ENCODE measurements around the gene PGBD5. TPM values are rescaled to one million over a fixed set of nuclear protein-coding genes. Genes with fewer than 3 reads are reported as not detected.
A peak's percentile ranks its signal among the peaks of the same experiment; 100 is the strongest.

Gene PGBD5
- total RNA-seq, 8 experiments from 2014 or later = 0.66 to 28.8 (median 12.3) TPM

DNA sequence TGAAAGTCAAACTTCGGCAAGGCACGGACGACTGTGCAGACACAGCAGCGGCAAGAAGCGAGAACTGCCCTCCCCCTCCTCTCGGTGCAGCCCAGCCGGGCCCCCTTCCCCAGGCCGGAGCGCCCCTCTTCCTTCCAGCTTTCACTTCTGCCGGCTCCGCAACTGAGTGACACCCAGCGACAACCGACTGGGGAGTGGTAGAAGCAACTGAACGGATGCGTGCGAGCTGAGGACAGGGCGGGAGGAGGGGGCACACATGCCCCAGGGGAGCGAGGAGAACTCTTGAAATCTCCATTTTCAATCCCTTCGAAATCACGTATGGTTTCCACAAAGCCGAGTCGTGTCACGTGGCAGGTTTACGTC lies 146.6 kb downstream of the PGBD5 start:
- WGBS, 10 experiments = 93 to 100% (median 100%) methylated on average over 2 to 19 of the region's 24 CpGs; no CpG with 5 or more reads in 6 of the 10 experiments
- no peak for ATAC-seq (replicated peaks in 6 of 8)

DNA sequence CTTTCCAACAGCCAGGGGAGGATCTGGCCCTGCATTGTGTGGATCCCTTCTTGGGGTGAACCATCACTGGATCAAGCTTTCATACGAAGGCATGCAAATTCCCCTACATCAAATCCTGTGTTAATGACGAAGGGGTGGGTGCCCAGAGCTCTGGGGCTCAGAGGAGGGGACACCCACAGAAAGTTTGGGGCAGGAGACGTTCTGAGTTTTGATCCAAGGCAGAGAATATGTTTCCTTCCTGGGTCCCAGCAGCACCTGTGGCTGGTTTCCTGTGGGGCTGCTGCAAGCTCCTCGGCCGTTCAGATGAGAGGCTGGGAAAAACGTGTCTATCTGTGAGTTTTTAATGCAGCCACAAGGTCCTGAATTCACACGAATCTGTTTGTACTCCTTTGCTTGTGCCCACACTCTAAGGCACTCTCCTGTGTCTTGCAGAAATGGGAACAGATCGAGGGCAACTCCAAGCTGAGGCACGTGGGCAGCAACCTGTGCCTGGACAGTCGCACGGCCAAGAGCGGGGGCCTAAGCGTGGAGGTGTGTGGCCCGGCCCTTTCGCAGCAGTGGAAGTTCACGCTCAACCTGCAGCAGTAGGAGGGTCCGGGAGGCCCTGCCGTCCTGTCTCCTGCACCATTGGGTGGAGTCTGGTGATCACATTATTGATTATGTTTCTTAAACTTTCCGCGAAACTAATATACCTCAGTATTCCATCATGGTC lies 147.1 kb downstream of the PGBD5 start:
- ATAC-seq (replicated peaks in 6 of 8) = no peak
- no peak overlapping the region for H3K4me3 ChIP-seq
- 80 to 100% (median 89%) methylated on average over 1 to 14 of the region's 20 CpGs; no CpG with 5 or more reads in 2 of the 10 experiments for WGBS, 10 experiments
- in situ Hi-C loops (cut with MboI; ENCODE audit: low pct_unique_long_range_greater_than_20kb in 2 of 9, low sequenced_read_pairs in 9 of 9, unreplicated experiment in 9 of 9) = no loop called here
- no peak overlapping the region for H3K27ac ChIP-seq
- H3K4me1 ChIP-seq (replicated peaks in 1 of 2) = peaks cover 12 to 14% of the 10 kb centered on the region in 2 donors

More for the DNA sequence above, 146.6 kb downstream of the PGBD5 start:
- peaks cover 12 to 14% of the 10 kb centered on the region in 2 donors for H3K4me1 ChIP-seq (replicated peaks in 1 of 2)
- H3K27ac ChIP-seq = no peak overlapping the region
- in situ Hi-C loops (cut with MboI; ENCODE audit: low pct_unique_long_range_greater_than_20kb in 2 of 9, low sequenced_read_pairs in 9 of 9, unreplicated experiment in 9 of 9) = no loop called here
- H3K4me3 ChIP-seq = no peak overlapping the region

DNA sequence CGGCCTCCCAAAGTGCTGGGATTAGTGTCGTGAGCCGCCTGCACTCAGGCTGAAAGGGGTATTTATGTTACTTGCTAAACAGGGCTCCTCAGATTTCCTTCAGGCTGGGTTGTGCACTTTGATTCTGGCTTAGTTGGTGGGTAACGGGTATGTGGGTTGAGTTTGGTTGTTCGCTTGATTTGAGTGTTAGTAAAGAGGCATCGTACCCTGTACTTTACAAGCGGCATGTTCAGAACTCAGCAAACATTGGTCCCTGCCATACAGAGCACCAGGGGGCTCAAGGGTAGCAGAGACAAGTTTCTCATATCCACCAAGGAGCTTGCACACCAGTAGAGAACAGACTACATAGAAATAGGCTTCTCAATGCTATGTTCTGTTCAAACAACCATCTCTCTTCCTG lies 147.8 kb downstream of the PGBD5 start:
- in situ Hi-C loops (cut with MboI; ENCODE audit: low pct_unique_long_range_greater_than_20kb in 2 of 9, low sequenced_read_pairs in 9 of 9, unreplicated experiment in 9 of 9) = no loop called here
- Histone ChIP-seq H3K4me1 (replicated peaks in 1 of 2) (peaks cover 12 to 14% of the 10 kb centered on the region in 2 donors), H3K4me3 (no peak overlapping the region), H3K27ac (no peak overlapping the region)
- ATAC-seq (replicated peaks in 6 of 8) = no peak
- 88 to 100% (median 95%) methylated on average over 3 to 6 of the region's 7 CpGs; no CpG with 5 or more reads in 4 of the 10 experiments for WGBS, 10 experiments

DNA sequence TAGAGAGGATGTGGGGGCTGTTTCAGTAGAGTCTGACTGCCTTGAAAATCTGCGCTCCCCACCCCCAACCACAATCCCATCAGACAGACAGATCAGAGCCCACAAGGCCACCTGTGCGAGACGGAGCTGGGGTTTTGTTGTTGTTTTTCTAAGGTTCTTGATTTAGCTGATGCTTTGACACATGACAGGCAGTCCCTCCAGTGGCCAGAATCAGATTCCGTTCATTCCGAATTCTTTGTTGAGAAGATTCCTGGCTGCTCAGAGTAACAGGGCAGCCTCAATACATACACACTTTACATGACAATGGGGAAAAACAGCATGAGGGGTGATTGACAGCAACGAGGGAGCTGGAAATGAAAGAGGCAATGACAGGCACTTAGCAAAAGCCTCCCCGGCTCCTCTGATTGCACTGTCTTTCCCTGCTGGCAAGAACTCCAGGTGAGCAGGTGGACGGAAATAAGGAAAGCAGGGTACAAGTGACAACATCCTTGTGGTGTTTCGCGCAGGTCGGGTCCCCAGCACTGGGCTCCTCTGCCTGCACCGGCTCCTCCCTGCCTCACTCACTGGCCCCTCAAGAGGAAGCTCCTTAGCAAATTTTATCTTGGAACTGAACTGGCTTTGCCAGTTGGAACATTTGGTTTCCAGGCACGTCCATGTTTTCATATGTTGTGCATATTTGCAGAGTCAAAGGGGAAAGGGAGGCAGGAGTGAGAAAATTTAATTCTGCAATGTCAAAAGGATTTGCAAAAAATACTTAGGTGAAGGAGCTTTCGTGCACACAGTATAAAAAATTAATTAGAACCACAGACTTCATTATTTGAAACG lies 148.7 kb downstream of the PGBD5 start:
- ATAC-seq (replicated peaks in 6 of 8) = peak in 5 of 8 experiments; percentile 71 to 90 (median 85)
- in situ Hi-C loops (cut with MboI; ENCODE audit: low pct_unique_long_range_greater_than_20kb in 2 of 9, low sequenced_read_pairs in 9 of 9, unreplicated experiment in 9 of 9) = no loop called here
- WGBS, 10 experiments = 26 to 91% (median 44%) methylated on average over 1 to 15 of the region's 15 CpGs
- Histone ChIP-seq H3K4me1 (replicated peaks in 1 of 2) (peaks cover 12 to 14% of the 10 kb centered on the region in 2 donors), H3K27ac (no peak overlapping the region), H3K4me3 (no peak overlapping the region)

- Histone ChIP-seq H3K4me1 (replicated peaks in 1 of 2) (peaks cover 12 to 14% of the 10 kb centered on the region in 2 donors), H3K4me3 (no peak overlapping the region), H3K27ac (no peak overlapping the region)
- WGBS, 10 experiments = 85 to 100% (median 95%) methylated on average over 1 to 5 of the region's 5 CpGs; no CpG with 5 or more reads in 4 of the 10 experiments
- no peak for ATAC-seq (replicated peaks in 6 of 8)
- in situ Hi-C loops (cut with MboI; ENCODE audit: low pct_unique_long_range_greater_than_20kb in 2 of 9, low sequenced_read_pairs in 9 of 9, unreplicated experiment in 9 of 9) = no loop called here
These were observed 149.7 kb downstream of the PGBD5 start for GRCh38 chr1:230276401-230276800.

- Histone ChIP-seq H3K27ac (no peak overlapping the region), H3K4me1 (replicated peaks in 1 of 2) (peaks cover 15 to 16% of the 10 kb centered on the region in 2 donors), H3K4me3 (no peak overlapping the region)
- ATAC-seq (replicated peaks in 6 of 8) = no peak
- 76 to 93% (median 85%) methylated on average over 2 to 15 of the region's 15 CpGs; no CpG with 5 or more reads in 3 of the 10 experiments for WGBS, 10 experiments
- in situ Hi-C loops (cut with MboI; ENCODE audit: low pct_unique_long_range_greater_than_20kb in 2 of 9, low sequenced_read_pairs in 9 of 9, unreplicated experiment in 9 of 9) = loop anchor here in 1 of 9 experiments (25.0 kb wide), 1 partner anchor 612 kb away; no protein-coding TSS in a partner anchor
These were observed 151.9 kb downstream of the PGBD5 start for GRCh38 chr1:230274254-230274653.

DNA sequence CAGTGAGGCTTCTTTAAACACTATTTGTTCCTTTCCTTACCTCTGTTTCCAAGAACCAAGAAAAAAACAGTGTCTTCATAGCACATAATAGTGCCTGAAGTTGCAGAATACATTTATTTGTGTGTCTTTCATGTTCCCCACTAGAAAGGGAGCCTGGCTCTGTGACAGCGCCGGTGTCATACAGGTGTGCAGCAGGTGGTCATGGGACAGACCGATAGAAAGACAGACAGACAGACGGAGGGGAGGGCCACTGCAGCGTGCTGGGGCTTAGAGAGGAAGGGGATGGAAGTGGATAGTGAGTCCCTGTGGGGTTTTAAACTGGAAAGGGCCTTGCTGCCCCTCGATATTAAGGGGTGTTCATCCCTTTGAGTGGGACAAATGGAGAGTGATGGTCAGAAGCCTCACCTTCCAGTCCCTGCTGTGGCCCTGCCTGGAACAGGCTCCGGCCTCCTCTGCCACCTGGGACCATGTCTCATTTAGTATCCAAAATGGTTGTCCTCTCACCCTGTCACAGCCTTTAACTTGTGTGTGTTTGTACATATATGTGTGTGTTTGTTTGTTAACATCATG lies 152.9 kb downstream of the PGBD5 start:
- WGBS, 10 experiments = 62 to 100% (median 89%) methylated on average over 2 to 7 of the region's 7 CpGs; no CpG with 5 or more reads in 2 of the 10 experiments
- no peak for ATAC-seq (replicated peaks in 6 of 8)
- Histone ChIP-seq H3K27ac (no peak overlapping the region), H3K4me1 (replicated peaks in 1 of 2) (peaks cover 20 to 22% of the 10 kb centered on the region in 2 donors), H3K4me3 (no peak overlapping the region)
- in situ Hi-C loops (cut with MboI; ENCODE audit: low pct_unique_long_range_greater_than_20kb in 2 of 9, low sequenced_read_pairs in 9 of 9, unreplicated experiment in 9 of 9) = loop anchor here in 1 of 9 experiments (25.0 kb wide), 1 partner anchor 611 kb away; no protein-coding TSS in a partner anchor

DNA sequence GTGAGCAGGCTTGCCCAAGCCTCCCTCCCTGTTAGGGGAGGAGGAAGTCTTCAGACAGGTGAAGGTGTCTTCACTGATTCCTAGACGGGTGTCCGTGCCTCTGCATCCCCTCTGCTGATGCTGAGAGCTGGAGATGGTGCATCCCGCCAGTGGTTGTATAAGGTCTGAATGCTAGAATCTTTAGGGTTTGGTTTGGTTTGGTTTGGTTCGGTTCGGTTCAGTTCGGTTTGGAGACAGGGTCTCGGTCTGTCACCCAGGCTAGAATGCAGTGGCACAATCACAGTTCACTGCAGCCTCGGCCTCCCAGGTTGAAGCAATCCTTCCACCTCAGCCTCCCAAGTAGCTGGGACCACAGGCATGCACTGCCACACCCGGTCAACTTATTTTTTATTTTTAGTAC lies 153.6 kb downstream of the PGBD5 start:
- 60 to 100% (median 90%) methylated on average over 1 to 9 of the region's 9 CpGs; no CpG with 5 or more reads in 3 of the 10 experiments for WGBS, 10 experiments
- Histone ChIP-seq H3K4me1 (replicated peaks in 1 of 2) (peaks cover 25 to 27% of the 10 kb centered on the region in 2 donors), H3K27ac (no peak overlapping the region), H3K4me3 (no peak overlapping the region)
- no peak for ATAC-seq (replicated peaks in 6 of 8)
- in situ Hi-C loops (cut with MboI; ENCODE audit: low pct_unique_long_range_greater_than_20kb in 2 of 9, low sequenced_read_pairs in 9 of 9, unreplicated experiment in 9 of 9) = loop anchor here in 1 of 9 experiments (25.0 kb wide), 1 partner anchor 610 kb away; no protein-coding TSS in a partner anchor

GRCh38 chr1:230271300-230272035 lies 154.7 kb downstream of the PGBD5 start:
- ATAC-seq (replicated peaks in 6 of 8) = no peak
- no peak overlapping the region for H3K27ac ChIP-seq
- 88 to 98% (median 96%) methylated on average over 5 to 18 of the region's 20 CpGs; no CpG with 5 or more reads in 3 of the 10 experiments for WGBS, 10 experiments
- in situ Hi-C loops (cut with MboI; ENCODE audit: low pct_unique_long_range_greater_than_20kb in 2 of 9, low sequenced_read_pairs in 9 of 9, unreplicated experiment in 9 of 9) = loop anchor here in 1 of 9 experiments (25.0 kb wide), 1 partner anchor 609 kb away; no protein-coding TSS in a partner anchor
- H3K4me3 ChIP-seq = no peak overlapping the region
- H3K4me1 ChIP-seq (replicated peaks in 1 of 2) = peaks cover 23 to 27% of the 10 kb centered on the region in 2 donors

DNA sequence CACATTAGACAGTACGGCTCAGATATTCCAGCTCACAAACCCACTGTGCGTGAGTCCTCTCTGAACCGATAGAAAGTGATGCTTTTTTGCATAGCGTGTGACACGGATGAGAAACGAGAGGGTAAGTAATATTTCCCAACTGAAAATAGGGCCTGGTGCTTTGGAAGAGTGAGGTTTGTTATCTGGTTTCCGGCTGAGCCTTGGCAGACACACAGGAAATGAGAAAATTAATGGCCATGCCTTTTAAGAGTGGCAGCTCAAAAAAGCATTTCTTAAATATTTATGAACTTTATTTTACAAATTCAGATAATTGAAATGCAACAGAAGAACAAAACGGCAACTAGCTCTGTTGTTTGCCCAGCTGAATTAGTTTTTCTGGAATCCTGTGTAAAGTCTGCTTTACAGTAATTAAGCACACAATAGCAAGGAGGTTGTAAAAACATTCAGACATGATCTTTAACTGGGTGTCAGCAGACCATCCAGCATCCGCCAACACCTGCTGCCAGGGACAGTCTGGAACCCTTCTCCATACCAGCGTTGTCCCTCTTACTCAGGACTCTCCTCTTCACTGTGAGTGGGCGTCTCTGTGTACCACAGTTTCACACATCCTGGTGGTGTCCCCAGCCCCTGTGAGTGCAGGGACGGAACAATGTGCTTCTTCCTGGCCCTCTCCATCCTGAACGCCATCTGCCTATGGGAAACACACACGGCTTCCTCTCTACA lies 155.4 kb downstream of the PGBD5 start:
- Histone ChIP-seq H3K4me3 (no peak overlapping the region), H3K27ac (no peak overlapping the region), H3K4me1 (replicated peaks in 1 of 2) (peaks cover 23 to 24% of the 10 kb centered on the region in 2 donors)
- WGBS, 10 experiments = 62 to 97% (median 86%) methylated on average over 4 to 12 of the region's 14 CpGs
- in situ Hi-C loops (cut with MboI; ENCODE audit: low pct_unique_long_range_greater_than_20kb in 2 of 9, low sequenced_read_pairs in 9 of 9, unreplicated experiment in 9 of 9) = loop anchor here in 1 of 9 experiments (25.0 kb wide), 1 partner anchor 608 kb away; no protein-coding TSS in a partner anchor
- ATAC-seq (replicated peaks in 6 of 8) = peak in 5 of 8 experiments; percentile 4 to 43 (median 13)

DNA sequence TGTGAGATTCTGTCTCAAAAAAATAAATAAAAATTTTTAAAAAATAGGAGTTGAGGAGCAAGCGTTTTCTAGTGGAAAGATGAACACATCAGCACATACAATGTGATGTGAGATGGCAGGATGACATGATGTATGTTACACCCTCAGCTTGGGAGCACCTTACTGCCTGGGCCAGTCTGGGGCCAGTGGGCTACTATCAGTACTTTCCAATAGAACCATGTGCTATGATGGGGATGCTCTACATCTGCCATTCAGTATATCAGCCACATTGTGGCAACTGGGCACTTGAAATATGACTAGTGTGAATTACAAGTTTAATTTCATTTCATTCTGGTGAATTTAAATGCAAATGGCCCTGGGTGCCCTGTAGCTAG lies 156.0 kb downstream of the PGBD5 start:
- 100% methylated on average over 1 of the region's 1 CpG; no CpG with 5 or more reads in 4 of the 10 experiments for WGBS, 10 experiments
- peaks cover 23 to 24% of the 10 kb centered on the region in 2 donors for H3K4me1 ChIP-seq (replicated peaks in 1 of 2)
- H3K4me3 ChIP-seq = no peak overlapping the region
- ATAC-seq (replicated peaks in 6 of 8) = no peak
- in situ Hi-C loops (cut with MboI; ENCODE audit: low pct_unique_long_range_greater_than_20kb in 2 of 9, low sequenced_read_pairs in 9 of 9, unreplicated experiment in 9 of 9) = loop anchor here in 1 of 9 experiments (25.0 kb wide), 1 partner anchor 608 kb away; no protein-coding TSS in a partner anchor
- H3K27ac ChIP-seq = no peak overlapping the region
